Bronchial epithelial cell (primary cell): ENCODE data around the gene LRRFIP2. TPM values are rescaled to one million over a fixed set of nuclear protein-coding genes. Genes with fewer than 3 reads are reported as not detected.
A peak's percentile ranks its signal among the peaks of the same experiment; 100 is the strongest.

ENCODE experiments used
- DNase-seq: peaks from one replicate; pipeline ENCODE4 v3.0.0-alpha.2; 2010; ENCODE audit warnings: low read depth
- FAIRE-seq: peaks from 2 replicates; lab custom pipeline; 2011; peaks lifted over from hg19 to GRCh38; lab: Jason Lieb, UNC
- H3K27me3 ChIP-seq: 2 replicates; pipeline ENCODE4 v1.5.1; 2011; ENCODE audit warnings: low read length; ENCODE audit not compliant: control insufficient read depth, insufficient read depth
- H3K36me3 ChIP-seq: 2 replicates; pipeline ENCODE4 v1.5.1; 2011; ENCODE audit warnings: low read length; ENCODE audit not compliant: control insufficient read depth, insufficient read depth
- H3K4me3 ChIP-seq: 2 replicates; pipeline ENCODE4 v1.5.1; 2011; ENCODE audit warnings: mild to moderate bottlenecking, low read depth, low read length, control low read depth
- total RNA-seq: library from RNA; depleted of rRNA; stranded (reverse); fragments of >200 nt; gene quantifications from 2 replicates; pipeline ENCODE4 v1.2.1, GENCODE V29; 2014
- TF ChIP-seq, protein P1 (sequence below): IDR thresholded peaks from 2 replicates; pipeline ENCODE4 v1.5.1; 2011; ENCODE audit warnings: mild to moderate bottlenecking, moderate library complexity, low read length, control low read depth, inconsistent platforms; ENCODE audit not compliant: insufficient read depth, severe bottlenecking

Gene LRRFIP2
- total RNA-seq, 1 donor from 2014 or later: 67.7 TPM

- no peaks in the 10 kb centered on the region for H3K27me3 ChIP-seq
- no peak for DNase-seq
- TF ChIP-seq, protein P1, sequence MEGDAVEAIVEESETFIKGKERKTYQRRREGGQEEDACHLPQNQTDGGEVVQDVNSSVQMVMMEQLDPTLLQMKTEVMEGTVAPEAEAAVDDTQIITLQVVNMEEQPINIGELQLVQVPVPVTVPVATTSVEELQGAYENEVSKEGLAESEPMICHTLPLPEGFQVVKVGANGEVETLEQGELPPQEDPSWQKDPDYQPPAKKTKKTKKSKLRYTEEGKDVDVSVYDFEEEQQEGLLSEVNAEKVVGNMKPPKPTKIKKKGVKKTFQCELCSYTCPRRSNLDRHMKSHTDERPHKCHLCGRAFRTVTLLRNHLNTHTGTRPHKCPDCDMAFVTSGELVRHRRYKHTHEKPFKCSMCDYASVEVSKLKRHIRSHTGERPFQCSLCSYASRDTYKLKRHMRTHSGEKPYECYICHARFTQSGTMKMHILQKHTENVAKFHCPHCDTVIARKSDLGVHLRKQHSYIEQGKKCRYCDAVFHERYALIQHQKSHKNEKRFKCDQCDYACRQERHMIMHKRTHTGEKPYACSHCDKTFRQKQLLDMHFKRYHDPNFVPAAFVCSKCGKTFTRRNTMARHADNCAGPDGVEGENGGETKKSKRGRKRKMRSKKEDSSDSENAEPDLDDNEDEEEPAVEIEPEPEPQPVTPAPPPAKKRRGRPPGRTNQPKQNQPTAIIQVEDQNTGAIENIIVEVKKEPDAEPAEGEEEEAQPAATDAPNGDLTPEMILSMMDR: no peak
Observed at GRCh38 chr3:37194533-37194932, 20.2 kb upstream of the LRRFIP2 start.

GRCh38 chr3:37190667-37191066 is 16.3 kb upstream of the LRRFIP2 start:
- Histone ChIP-seq H3K4me3 (no peak overlapping the region), H3K36me3 (no peaks in the 10 kb centered on the region), H3K27me3 (no peaks in the 10 kb centered on the region)
- DNase-seq (no peak), FAIRE-seq (no peak)
- TF ChIP-seq, protein P1: no peak

More at GRCh38 chr3:37194533-37194932, 20.2 kb upstream of the LRRFIP2 start:
- no peak overlapping the region for H3K4me3 ChIP-seq
- FAIRE-seq: no peak
- no peaks in the 10 kb centered on the region for H3K36me3 ChIP-seq

DNA sequence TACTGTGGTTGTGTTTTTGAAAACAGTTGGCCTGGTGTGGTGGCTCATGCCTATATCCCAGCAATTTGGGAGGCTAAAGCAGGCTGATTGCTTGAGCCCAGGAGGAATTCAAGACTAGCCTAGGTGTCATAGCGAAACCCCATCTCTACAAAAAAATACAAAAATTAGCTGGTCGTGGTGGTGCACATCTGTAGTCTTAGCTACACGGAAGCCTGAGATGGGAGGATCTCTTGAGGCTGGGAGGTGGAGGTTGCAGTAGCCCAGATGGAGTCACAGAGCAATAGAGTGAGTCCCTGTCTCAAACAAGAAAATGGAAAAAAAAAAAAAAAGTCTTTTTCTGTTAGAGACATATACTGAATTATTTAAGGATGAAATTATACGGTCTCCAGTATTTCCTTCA is 14.7 kb upstream of the LRRFIP2 start:
- no peak for DNase-seq
- FAIRE-seq: no peak
- Histone ChIP-seq H3K27me3 (no peaks in the 10 kb centered on the region), H3K4me3 (no peak overlapping the region), H3K36me3 (no peaks in the 10 kb centered on the region)
- TF ChIP-seq, protein P1: no peak

- H3K4me3 ChIP-seq: no peak overlapping the region
- TF ChIP-seq, protein P1: no peak
- DNase-seq: no peak
- no peaks in the 10 kb centered on the region for H3K27me3 ChIP-seq
- FAIRE-seq: no peak
- H3K36me3 ChIP-seq: no peaks in the 10 kb centered on the region
Observed at GRCh38 chr3:37183976-37184375, 9.6 kb upstream of the LRRFIP2 start.

- Histone ChIP-seq H3K27me3 (no peaks in the 10 kb centered on the region), H3K4me3 (no peak overlapping the region), H3K36me3 (no peaks in the 10 kb centered on the region)
- peak; percentile 100 for DNase-seq
- TF ChIP-seq, protein P1: no peak
- FAIRE-seq: peak; percentile 36
Observed at GRCh38 chr3:37183375-37183831, 9.0 kb upstream of the LRRFIP2 start.

- TF ChIP-seq, protein P1: no peak
- FAIRE-seq: no peak
- no peak for DNase-seq
- no peaks in the 10 kb centered on the region for H3K27me3 ChIP-seq
- H3K4me3 ChIP-seq: no peak overlapping the region
- H3K36me3 ChIP-seq: no peaks in the 10 kb centered on the region
Observed at GRCh38 chr3:37182816-37183215, 8.4 kb upstream of the LRRFIP2 start.
